Nephron progenitor cell (in vitro differentiated cells): ENCODE data around the gene MCF2L2.

ENCODE experiments used
- DNase-seq: peaks from one replicate; pipeline ENCODE4 v3.0.0; 2021
- H3K27ac Mint-ChIP-seq: 2 replicates; pipeline ENCODE4 v1.8.0; 2021; ENCODE audit warnings: mild to moderate bottlenecking, moderate library complexity, mixed read lengths
- H3K27me3 Mint-ChIP-seq: 2 replicates; pipeline ENCODE4 v1.8.0; 2021; ENCODE audit warnings: mild to moderate bottlenecking, low read depth, mixed read lengths; ENCODE audit not compliant: poor library complexity
- H3K36me3 Mint-ChIP-seq: 2 replicates; pipeline ENCODE4 v1.8.0; 2021; ENCODE audit warnings: low read depth, mixed read lengths
- H3K4me1 Mint-ChIP-seq: 2 replicates; pipeline ENCODE4 v1.8.0; 2021; ENCODE audit warnings: mixed read lengths
- H3K4me3 Mint-ChIP-seq: 2 replicates; pipeline ENCODE4 v1.8.0; 2021; ENCODE audit warnings: mild to moderate bottlenecking, moderate library complexity, mixed read lengths
- H3K9me3 Mint-ChIP-seq: 2 replicates; pipeline ENCODE4 v1.8.0; 2021; ENCODE audit warnings: mild to moderate bottlenecking, moderate library complexity, mixed read lengths
- CTCF ChIP-seq: fragments of 200-600 bp; sonication (generic); IDR thresholded peaks from 2 replicates; pipeline ENCODE4 v1.5.0; 2021; ENCODE audit warnings: antibody characterized with exemption

MCF2L2 gene

GRCh38 chr3:183144363-183144762 lies 284.1 kb downstream of the MCF2L2 start:
- TF ChIP-seq CTCF = no peak
- H3K9me3 Mint-ChIP-seq = no peaks in the 10 kb centered on the region
- H3K27me3 Mint-ChIP-seq = peaks cover 4% of the 10 kb centered on the region
- no peak overlapping the region for H3K4me3 Mint-ChIP-seq
- H3K27ac Mint-ChIP-seq = no peak overlapping the region
- H3K36me3 Mint-ChIP-seq = no peaks in the 10 kb centered on the region
- H3K4me1 Mint-ChIP-seq = no peaks in the 10 kb centered on the region
- no peak for DNase-seq

- Mint-ChIP-seq H3K4me3 (no peak overlapping the region), H3K27ac (no peak overlapping the region), H3K36me3 (no peaks in the 10 kb centered on the region), H3K27me3 (peaks cover 4% of the 10 kb centered on the region), H3K9me3 (no peaks in the 10 kb centered on the region), H3K4me1 (no peaks in the 10 kb centered on the region)
- no peak for TF ChIP-seq CTCF
- no peak for DNase-seq
These were observed 286.2 kb downstream of the MCF2L2 start for GRCh38 chr3:183142199-183142598.

- Mint-ChIP-seq H3K4me1 (no peaks in the 10 kb centered on the region), H3K27me3 (peaks cover 25% of the 10 kb centered on the region), H3K9me3 (peaks cover 5% of the 10 kb centered on the region), H3K27ac (no peak overlapping the region), H3K36me3 (no peaks in the 10 kb centered on the region), H3K4me3 (no peak overlapping the region)
- TF ChIP-seq CTCF = no peak
- no peak for DNase-seq
These were observed 293.6 kb downstream of the MCF2L2 start for GRCh38 chr3:183134844-183135243.

- Mint-ChIP-seq H3K36me3 (no peaks in the 10 kb centered on the region), H3K27me3 (peaks cover 25% of the 10 kb centered on the region), H3K27ac (no peak overlapping the region), H3K4me3 (no peak overlapping the region), H3K4me1 (no peaks in the 10 kb centered on the region), H3K9me3 (peaks cover 24% of the 10 kb centered on the region)
- no peak for TF ChIP-seq CTCF
- no peak for DNase-seq
These were observed 296.0 kb downstream of the MCF2L2 start for GRCh38 chr3:183132409-183132808.

GRCh38 chr3:183131735-183132134 lies 296.7 kb downstream of the MCF2L2 start:
- no peak for TF ChIP-seq CTCF
- Mint-ChIP-seq H3K4me3 (no peak overlapping the region), H3K9me3 (peaks cover 24% of the 10 kb centered on the region), H3K4me1 (no peaks in the 10 kb centered on the region), H3K27ac (no peak overlapping the region), H3K27me3 (peaks cover 25% of the 10 kb centered on the region), H3K36me3 (no peaks in the 10 kb centered on the region)
- no peak for DNase-seq

GRCh38 chr3:183131186-183131725 lies 297.2 kb downstream of the MCF2L2 start:
- H3K9me3 Mint-ChIP-seq = peaks cover 24% of the 10 kb centered on the region
- H3K4me1 Mint-ChIP-seq = no peaks in the 10 kb centered on the region
- peaks cover 25% of the 10 kb centered on the region for H3K27me3 Mint-ChIP-seq
- H3K27ac Mint-ChIP-seq = no peak overlapping the region
- DNase-seq = no peak
- no peak overlapping the region for H3K4me3 Mint-ChIP-seq
- no peaks in the 10 kb centered on the region for H3K36me3 Mint-ChIP-seq
- TF ChIP-seq CTCF = no peak
